ENCODE data around the gene MITD1. TPM values are rescaled to one million over a fixed set of nuclear protein-coding genes. Genes with fewer than 3 reads are reported as not detected.

The MITD1 gene
- total and polyA plus RNA-seq, 2 of the 13 experiments (the other 11 are each of a cell fraction or from before 2014, with no cell fraction given) = 17.8 to 43.7 TPM

- TF ChIP-seq HOXD1 (CRISPR knock-in tag; IDR thresholded peaks at IDR 0.05) (peak; percentile 68; the same call in 1 of the 2 replicates), HMGA1 (CRISPR knock-in tag; conservative IDR thresholded peaks at IDR 0.05) (no peak), SIN3A (IDR thresholded peaks at IDR 0.05; ENCODE audit: borderline replicate concordance, low read depth, low read length) (peak; percentile 94; the same call in 1 of the 2 replicates), REL (CRISPR knock-in tag; conservative IDR thresholded peaks at IDR 0.05) (no peak; the same call in 1 of the 2 replicates), ZBTB40 (IDR thresholded peaks at IDR 0.05) (no peak), ZBTB40 (CRISPR knock-in tag; IDR thresholded peaks at IDR 0.05) (peak; percentile 78), IRX3 (CRISPR knock-in tag; IDR thresholded peaks at IDR 0.05; ENCODE audit: borderline replicate concordance, low read depth) (no peak), ZBTB7B (CRISPR knock-in tag; IDR thresholded peaks at IDR 0.05) (peak; percentile 39), ZNF292 (CRISPR knock-in tag; IDR thresholded peaks at IDR 0.05; ENCODE audit: borderline replicate concordance, low read depth) (peak; percentile 94; the same call in 1 of the 2 replicates), SP4 (CRISPR knock-in tag; IDR thresholded peaks at IDR 0.05) (no peak), ZNF629 (CRISPR knock-in tag; conservative IDR thresholded peaks at IDR 0.05) (peak; percentile 40), FOXC1 (CRISPR knock-in tag; IDR thresholded peaks at IDR 0.05; ENCODE audit: borderline replicate concordance) (peak; percentile 86; the same call in 1 of the 2 replicates), NFYB (CRISPR knock-in tag; IDR thresholded peaks at IDR 0.05) (no peak), PRDM10 (CRISPR knock-in tag; IDR thresholded peaks at IDR 0.05; ENCODE audit: low read depth) (no peak)
Measured at GRCh38 chr2:99140860-99141109, 40.1 kb downstream of the MITD1 start (continued).

Data from HepG2 (cell line).